Measurements from ENCODE around the gene BICC1. TPM values are rescaled to one million over a fixed set of nuclear protein-coding genes. Genes with fewer than 3 reads are reported as not detected.

Gene BICC1
- total RNA-seq, 1 experiment from 2014 or later, result not detected

GRCh38 chr10:58754469-58755339, 242.0 kb downstream of the BICC1 start:
- peaks cover 39% of the 10 kb centered on the region for H3K27me3 ChIP-seq (ENCODE audit: insufficient read depth, low read length)
- H3K36me3 ChIP-seq (ENCODE audit: control insufficient read depth in 1 of 2, insufficient read depth in 2 of 2, low read length in 2 of 2), result no peaks in the 10 kb centered on the region
- H4K20me1 ChIP-seq (ENCODE audit: insufficient read depth), result no peaks in the 10 kb centered on the region
- BruUV-seq (replicated peaks), result no TSS peak
- TF ChIP-seq, protein P1, sequence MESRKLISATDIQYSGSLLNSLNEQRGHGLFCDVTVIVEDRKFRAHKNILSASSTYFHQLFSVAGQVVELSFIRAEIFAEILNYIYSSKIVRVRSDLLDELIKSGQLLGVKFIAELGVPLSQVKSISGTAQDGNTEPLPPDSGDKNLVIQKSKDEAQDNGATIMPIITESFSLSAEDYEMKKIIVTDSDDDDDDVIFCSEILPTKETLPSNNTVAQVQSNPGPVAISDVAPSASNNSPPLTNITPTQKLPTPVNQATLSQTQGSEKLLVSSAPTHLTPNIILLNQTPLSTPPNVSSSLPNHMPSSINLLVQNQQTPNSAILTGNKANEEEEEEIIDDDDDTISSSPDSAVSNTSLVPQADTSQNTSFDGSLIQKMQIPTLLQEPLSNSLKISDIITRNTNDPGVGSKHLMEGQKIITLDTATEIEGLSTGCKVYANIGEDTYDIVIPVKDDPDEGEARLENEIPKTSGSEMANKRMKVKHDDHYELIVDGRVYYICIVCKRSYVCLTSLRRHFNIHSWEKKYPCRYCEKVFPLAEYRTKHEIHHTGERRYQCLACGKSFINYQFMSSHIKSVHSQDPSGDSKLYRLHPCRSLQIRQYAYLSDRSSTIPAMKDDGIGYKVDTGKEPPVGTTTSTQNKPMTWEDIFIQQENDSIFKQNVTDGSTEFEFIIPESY (IDR thresholded peaks at IDR 0.05; ENCODE audit: extremely low read depth, insufficient replicate concordance, low read length), result no peak
- TF ChIP-seq, protein P2, sequence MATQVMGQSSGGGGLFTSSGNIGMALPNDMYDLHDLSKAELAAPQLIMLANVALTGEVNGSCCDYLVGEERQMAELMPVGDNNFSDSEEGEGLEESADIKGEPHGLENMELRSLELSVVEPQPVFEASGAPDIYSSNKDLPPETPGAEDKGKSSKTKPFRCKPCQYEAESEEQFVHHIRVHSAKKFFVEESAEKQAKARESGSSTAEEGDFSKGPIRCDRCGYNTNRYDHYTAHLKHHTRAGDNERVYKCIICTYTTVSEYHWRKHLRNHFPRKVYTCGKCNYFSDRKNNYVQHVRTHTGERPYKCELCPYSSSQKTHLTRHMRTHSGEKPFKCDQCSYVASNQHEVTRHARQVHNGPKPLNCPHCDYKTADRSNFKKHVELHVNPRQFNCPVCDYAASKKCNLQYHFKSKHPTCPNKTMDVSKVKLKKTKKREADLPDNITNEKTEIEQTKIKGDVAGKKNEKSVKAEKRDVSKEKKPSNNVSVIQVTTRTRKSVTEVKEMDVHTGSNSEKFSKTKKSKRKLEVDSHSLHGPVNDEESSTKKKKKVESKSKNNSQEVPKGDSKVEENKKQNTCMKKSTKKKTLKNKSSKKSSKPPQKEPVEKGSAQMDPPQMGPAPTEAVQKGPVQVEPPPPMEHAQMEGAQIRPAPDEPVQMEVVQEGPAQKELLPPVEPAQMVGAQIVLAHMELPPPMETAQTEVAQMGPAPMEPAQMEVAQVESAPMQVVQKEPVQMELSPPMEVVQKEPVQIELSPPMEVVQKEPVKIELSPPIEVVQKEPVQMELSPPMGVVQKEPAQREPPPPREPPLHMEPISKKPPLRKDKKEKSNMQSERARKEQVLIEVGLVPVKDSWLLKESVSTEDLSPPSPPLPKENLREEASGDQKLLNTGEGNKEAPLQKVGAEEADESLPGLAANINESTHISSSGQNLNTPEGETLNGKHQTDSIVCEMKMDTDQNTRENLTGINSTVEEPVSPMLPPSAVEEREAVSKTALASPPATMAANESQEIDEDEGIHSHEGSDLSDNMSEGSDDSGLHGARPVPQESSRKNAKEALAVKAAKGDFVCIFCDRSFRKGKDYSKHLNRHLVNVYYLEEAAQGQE (IDR thresholded peaks at IDR 0.05; ENCODE audit: low read depth), result no peak
- no peak for TF ChIP-seq ZFX (IDR thresholded peaks at IDR 0.05)
- TF ChIP-seq YY1 (IDR thresholded peaks at IDR 0.05; ENCODE audit: extremely low read depth, insufficient replicate concordance, low read depth, low read length), result no peak
- no peak for TF ChIP-seq POLR2AphosphoS5 (IDR thresholded peaks at IDR 0.05; ENCODE audit: low read depth, low read length)
- TF ChIP-seq CBX3 (IDR thresholded peaks at IDR 0.05; ENCODE audit: low read depth), result no peak
- no peak for TF ChIP-seq ATF3 (IDR thresholded peaks at IDR 0.05)
- TF ChIP-seq ZNF274 (IDR thresholded peaks at IDR 0.05; ENCODE audit: low read depth, low read length), result no peak
- no peak for TF ChIP-seq SIN3A (IDR thresholded peaks at IDR 0.05; ENCODE audit: low read depth)
- no peak for TF ChIP-seq EGR1 (IDR thresholded peaks at IDR 0.05; ENCODE audit: low read depth)
- TF ChIP-seq TCF7L2 (IDR thresholded peaks at IDR 0.05; ENCODE audit: borderline replicate concordance, extremely low read depth, insufficient read depth, insufficient read length), result no peak
- no peak for TF ChIP-seq MAX (IDR thresholded peaks at IDR 0.05)
- no peak for TF ChIP-seq POLR2A (IDR thresholded peaks at IDR 0.05; ENCODE audit: borderline replicate concordance, extremely low read depth, insufficient read depth, insufficient read length)
- no peak for TF ChIP-seq FOSL1 (IDR thresholded peaks at IDR 0.05; ENCODE audit: low read depth)
- no peak for TF ChIP-seq JUND (IDR thresholded peaks at IDR 0.05)
- TF ChIP-seq SP1 (IDR thresholded peaks at IDR 0.05; ENCODE audit: low read depth), result no peak
- TF ChIP-seq RAD21 (IDR thresholded peaks at IDR 0.05; ENCODE audit: low read depth), result no peak
- TF ChIP-seq SRF (IDR thresholded peaks at IDR 0.05; ENCODE audit: low read depth), result no peak
- no peak for TF ChIP-seq CEBPB (IDR thresholded peaks at IDR 0.05; ENCODE audit: low read depth)
- TF ChIP-seq EZH2phosphoT487 (IDR thresholded peaks at IDR 0.05; ENCODE audit: borderline replicate concordance), result no peak
- H3K79me2 ChIP-seq (ENCODE audit: insufficient read depth, low read length), result no peaks in the 10 kb centered on the region
- H3K9me3 ChIP-seq (ENCODE audit: control insufficient read depth in 1 of 2, insufficient read depth in 1 of 2, low read depth in 1 of 2, low read length in 2 of 2), result no peaks in the 10 kb centered on the region
- no peaks in the 10 kb centered on the region for H3K4me1 ChIP-seq (ENCODE audit: control insufficient read depth in 1 of 2, insufficient read depth in 2 of 2, low read length in 2 of 2)
- ATAC-seq, result no peak
- no peak overlapping the region for H3K9ac ChIP-seq (ENCODE audit: low read length)
- ChIA-PET RAD21 (ENCODE audit: low non-redundant PET in 1 of 2, low total read pairs in 2 of 2, uncharacterized antibody in 2 of 2, unreplicated experiment in 2 of 2) (no interaction called here), CTCF (no interaction called here), POLR2A (no interaction called here)
- H3K4me3 ChIP-seq (replicated peaks in 1 of 2; ENCODE audit: low read depth in 1 of 2, low read length in 2 of 2), result no peak overlapping the region
- no peak overlapping the region for H3K4me2 ChIP-seq (ENCODE audit: low read length)
- H3K9me2 ChIP-seq (ENCODE audit: insufficient read depth), result no peaks in the 10 kb centered on the region
- intact Hi-C loops (cut with micrococcal nuclease), result no loop called here
- no peak for DNase-seq (ENCODE audit: low read depth, low spot score)
- no peak overlapping the region for H2AFZ ChIP-seq (ENCODE audit: low read depth, low read length, poor library complexity, severe bottlenecking)
- no peak overlapping the region for H3K27ac ChIP-seq (ENCODE audit: low read depth, low read length)
